Skeletal muscle tissue (tissue), 4 donors: ENCODE data around the gene ITGB5. TPM values are rescaled to one million over a fixed set of nuclear protein-coding genes. Genes with fewer than 3 reads are reported as not detected.
A peak's percentile ranks its signal among the peaks of the same experiment; 100 is the strongest.
"Not testable (repeated sequence)": the region's sequence is repeated elsewhere in the genome, so short reads cannot be mapped to it uniquely, and the experiment has no call there.

Source experiments
- H3K27ac ChIP-seq: one replicate; pipeline ENCODE4 v1.7.0; 2013; ENCODE audit warnings: mild to moderate bottlenecking, low read depth, low read length, inconsistent platforms
- H3K27me3 ChIP-seq, 3 donors: one replicate each; pipeline ENCODE4 v1.7.0; 2013; ENCODE audit warnings: low read length in 3 of 3; ENCODE audit not compliant: control insufficient read depth in 3 of 3, insufficient read depth in 3 of 3
- H3K36me3 ChIP-seq, 3 donors: one replicate each; pipeline ENCODE4 v1.7.0; 2013; ENCODE audit warnings: low read length in 3 of 3; ENCODE audit not compliant: control insufficient read depth in 3 of 3, insufficient read depth in 3 of 3
- H3K4me1 ChIP-seq, 3 donors: one replicate each; pipeline ENCODE4 v1.7.0; 2013; ENCODE audit warnings: low read length in 3 of 3, mild to moderate bottlenecking in 3 of 3; ENCODE audit not compliant: control insufficient read depth in 3 of 3, insufficient read depth in 3 of 3
- H3K4me3 ChIP-seq, 3 donors: one replicate each; pipeline ENCODE4 v1.7.0; 2013; ENCODE audit warnings: low read length in 3 of 3
- H3K9ac ChIP-seq, 3 donors: one replicate each; pipeline ENCODE4 v1.7.0; 2013; ENCODE audit warnings: low read length in 3 of 3, mild to moderate bottlenecking in 3 of 3, moderate library complexity in 2 of 3, low read depth in 1 of 3
- H3K9me3 ChIP-seq, 3 donors: one replicate each; pipeline ENCODE4 v1.7.0; 2013; ENCODE audit warnings: low read length in 3 of 3; ENCODE audit not compliant: control insufficient read depth in 3 of 3
- total RNA-seq: library from RNA; depleted of rRNA; stranded (reverse); fragments of >200 nt; gene quantifications from one replicate; pipeline ENCODE4 v1.2.3, GENCODE V29; 2014
- donor health status: Osteomylitis.

Gene ITGB5
- total RNA-seq, 1 donor from 2014 or later, result 24.0 TPM

DNA sequence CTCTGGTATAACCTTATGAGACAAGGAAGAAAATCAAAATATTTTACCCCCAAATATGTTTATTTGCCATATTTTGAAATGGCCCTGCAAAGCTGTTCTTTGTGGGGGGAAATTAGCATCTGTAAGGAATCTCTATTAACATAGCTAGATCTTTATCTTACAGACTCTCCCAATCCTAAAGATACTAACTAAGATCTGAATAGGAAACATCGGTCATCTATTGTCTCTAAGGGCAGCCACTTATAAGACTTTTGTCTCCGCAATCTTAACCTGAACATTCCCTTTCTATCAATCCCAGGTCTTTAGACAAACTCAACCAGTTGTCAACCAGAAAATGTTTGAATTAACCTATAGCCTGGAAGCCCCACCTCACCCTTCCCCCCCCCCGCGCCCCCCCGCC lies 135.7 kb downstream of the ITGB5 start:
- H3K36me3 ChIP-seq, result peaks cover 3 to 10% (median 5%) of the 10 kb centered on the region in 3 donors
- no peaks in the 10 kb centered on the region for H3K4me1 ChIP-seq
- no peak overlapping the region for H3K27ac ChIP-seq
- H3K9ac ChIP-seq, result no peak overlapping the region
- H3K27me3 ChIP-seq, result peaks cover 0 to 3% (median 0%) of the 10 kb centered on the region in 3 donors
- no peak overlapping the region for H3K4me3 ChIP-seq
- no peaks in the 10 kb centered on the region for H3K9me3 ChIP-seq

DNA sequence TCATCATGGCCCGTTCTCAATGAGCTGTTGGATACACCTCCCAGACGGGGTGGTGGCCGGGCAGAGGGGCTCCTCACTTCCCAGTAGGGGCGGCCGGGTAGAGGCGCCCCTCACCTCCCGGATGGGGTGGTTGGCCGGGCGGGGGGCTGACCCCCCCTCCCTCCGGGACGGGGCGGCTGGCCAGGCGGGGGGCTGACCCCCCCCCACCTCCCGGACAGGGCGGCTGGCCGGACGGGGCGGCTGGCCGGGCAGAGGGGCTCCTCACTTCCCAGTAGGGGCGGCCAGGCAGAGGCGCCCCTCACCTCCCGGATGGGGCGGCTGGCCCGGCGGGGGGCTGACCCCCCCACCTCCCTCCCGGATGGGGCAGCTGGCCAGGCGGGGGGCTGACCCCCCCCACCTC lies 137.3 kb downstream of the ITGB5 start:
- not testable (repeated sequence) for H3K9me3 ChIP-seq, H3K4me3 ChIP-seq, H3K9ac ChIP-seq, H3K27ac ChIP-seq, H3K27me3 ChIP-seq, H3K4me1 ChIP-seq
- H3K36me3 ChIP-seq, result peaks cover 7 to 24% (median 19%) of the 10 kb centered on the region in 3 donors

DNA sequence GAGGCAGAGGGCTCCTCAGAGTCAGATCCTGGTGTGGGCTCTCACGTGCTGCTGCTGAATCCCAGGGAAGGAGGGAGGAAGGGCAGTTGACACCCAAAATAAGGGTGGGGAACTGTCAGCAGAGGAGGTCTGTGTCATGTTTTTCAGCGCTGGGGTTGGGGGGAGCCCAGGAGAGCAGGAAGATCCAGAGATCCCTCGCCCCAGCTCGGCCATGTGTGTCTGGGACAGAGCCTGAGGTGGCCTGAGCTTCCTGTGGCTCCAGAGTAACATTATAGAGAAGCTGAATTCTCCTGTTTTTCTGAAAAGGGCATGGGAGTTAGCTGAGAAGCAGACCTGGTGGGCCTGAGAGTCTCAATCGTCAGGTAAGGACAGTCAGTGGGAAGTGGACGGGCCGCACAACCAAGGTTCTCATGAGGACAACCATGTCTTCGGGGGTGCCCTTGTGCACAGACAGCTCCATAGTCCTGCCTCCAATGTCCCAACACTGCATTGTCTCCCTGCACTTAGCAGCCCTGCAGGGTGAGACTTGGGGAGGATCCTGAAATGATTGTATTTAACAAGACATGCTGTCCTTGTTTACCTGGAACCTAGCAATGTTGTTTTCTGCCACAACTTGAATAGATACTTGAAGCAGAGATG lies 138.5 kb downstream of the ITGB5 start:
- Histone ChIP-seq H3K27me3 (peaks cover 0 to 3% (median 0%) of the 10 kb centered on the region in 3 donors), H3K27ac (no peak overlapping the region), H3K4me1 (no peaks in the 10 kb centered on the region), H3K36me3 (peaks cover 9 to 36% (median 29%) of the 10 kb centered on the region in 3 donors), H3K9me3 (no peaks in the 10 kb centered on the region), H3K9ac (no peak overlapping the region), H3K4me3 (no peak overlapping the region)

- Histone ChIP-seq H3K9ac (no peak overlapping the region), H3K27ac (no peak overlapping the region), H3K9me3 (no peaks in the 10 kb centered on the region), H3K4me3 (no peak overlapping the region), H3K4me1 (no peaks in the 10 kb centered on the region), H3K36me3 (peaks cover 9 to 41% (median 31%) of the 10 kb centered on the region in 3 donors), H3K27me3 (peaks cover 0 to 3% (median 0%) of the 10 kb centered on the region in 3 donors)
Measured at GRCh38 chr3:124747111-124747981, 139.8 kb downstream of the ITGB5 start.

- Histone ChIP-seq H3K36me3 (peaks cover 17 to 55% (median 44%) of the 10 kb centered on the region in 3 donors), H3K9me3 (no peaks in the 10 kb centered on the region), H3K27ac (no peak overlapping the region), H3K4me1 (no peaks in the 10 kb centered on the region), H3K27me3 (no peaks in the 10 kb centered on the region), H3K4me3 (no peak overlapping the region), H3K9ac (no peak overlapping the region)
Measured at GRCh38 chr3:124745756-124746155, 141.4 kb downstream of the ITGB5 start.

DNA sequence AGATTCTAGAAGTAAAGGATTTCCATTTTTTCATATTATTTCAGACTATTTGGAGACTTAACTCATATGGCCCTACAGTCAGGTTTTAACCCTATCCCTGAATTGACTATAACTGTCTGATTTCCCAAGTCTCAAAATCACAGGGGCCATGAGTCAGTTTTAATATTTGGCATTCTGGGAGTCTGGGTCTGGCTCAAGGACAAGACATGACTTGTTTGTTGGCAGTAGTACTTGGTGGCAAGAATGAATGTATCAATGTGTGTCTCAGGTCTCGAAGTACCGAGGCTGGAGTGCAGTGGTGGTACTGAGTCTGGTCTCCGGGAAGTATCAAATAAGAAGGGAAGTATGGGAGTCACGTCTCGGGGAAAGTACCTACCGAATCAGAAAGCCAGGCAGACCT lies 146.1 kb downstream of the ITGB5 start:
- H3K4me3 ChIP-seq, result no peak overlapping the region
- H3K9me3 ChIP-seq, result no peaks in the 10 kb centered on the region
- peaks cover 33 to 70% (median 61%) of the 10 kb centered on the region in 3 donors for H3K36me3 ChIP-seq
- H3K9ac ChIP-seq, result no peak overlapping the region
- no peak overlapping the region for H3K27ac ChIP-seq
- no peaks in the 10 kb centered on the region for H3K4me1 ChIP-seq
- no peaks in the 10 kb centered on the region for H3K27me3 ChIP-seq

DNA sequence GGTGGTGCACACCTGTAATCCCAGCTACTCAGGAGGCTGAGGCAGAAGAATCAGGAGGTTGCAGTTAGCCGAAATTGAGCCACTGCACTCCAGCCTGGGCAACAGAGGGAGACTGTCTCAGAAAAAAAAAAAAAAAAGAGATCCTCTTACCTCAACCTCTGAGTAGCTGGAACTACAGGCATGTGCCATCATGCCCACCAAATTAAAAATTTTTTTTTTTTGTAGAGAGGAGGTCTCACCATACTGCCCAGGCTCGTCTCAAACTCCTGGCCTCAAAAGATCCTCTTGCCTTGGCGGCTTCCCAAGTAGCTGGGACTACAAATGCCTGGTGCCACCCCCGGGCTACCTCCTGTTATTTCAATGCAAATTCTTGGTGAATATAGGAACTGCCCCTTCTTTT lies 155.4 kb downstream of the ITGB5 start:
- Histone ChIP-seq H3K27ac (no peak overlapping the region), H3K27me3 (peaks cover 0 to 3% (median 0%) of the 10 kb centered on the region in 3 donors), H3K9ac (no peak overlapping the region), H3K9me3 (no peaks in the 10 kb centered on the region), H3K4me3 (no peak overlapping the region), H3K36me3 (peaks cover 3% of the 10 kb centered on the region in 3 donors), H3K4me1 (peaks cover 11 to 19% (median 13%) of the 10 kb centered on the region in 3 donors)

- Histone ChIP-seq H3K4me1 (peaks cover 11 to 19% (median 13%) of the 10 kb centered on the region in 3 donors), H3K27me3 (peaks cover 0 to 3% (median 0%) of the 10 kb centered on the region in 3 donors), H3K9ac (peak overlapping the region; percentile 87 to 99 (median 97)), H3K4me3 (peak overlapping the region; percentile 95 to 100 (median 99)), H3K36me3 (peaks cover 2 to 3% (median 3%) of the 10 kb centered on the region in 3 donors), H3K27ac (no peak overlapping the region), H3K9me3 (no peaks in the 10 kb centered on the region)
Measured at GRCh38 chr3:124730941-124731297, 156.2 kb downstream of the ITGB5 start.

- Histone ChIP-seq H3K27me3 (peaks cover 0 to 3% (median 0%) of the 10 kb centered on the region in 3 donors), H3K9ac (peak within 1 kb of the TSS; percentile 87 to 99 (median 97)), H3K4me3 (peak within 1 kb of the TSS; percentile 95 to 100 (median 99))
Measured at GRCh38 chr3:124730129-124730940, 156.8 kb downstream of the ITGB5 start, which contains the start of gene UMPS. UMPS (plus strand) TSS chr3:124730452; CDS start chr3:124730472, 20 bp downstream.

More at GRCh38 chr3:124730129-124730940, 156.8 kb downstream of the ITGB5 start, which contains the start of gene UMPS:
- H3K9me3 ChIP-seq, result no peaks in the 10 kb centered on the region
- peak within 1 kb of the TSS; percentile 19 for H3K27ac ChIP-seq
- peaks cover 0 to 3% (median 3%) of the 10 kb centered on the region in 3 donors for H3K36me3 ChIP-seq
- peaks cover 11 to 19% (median 13%) of the 10 kb centered on the region in 3 donors for H3K4me1 ChIP-seq
